DMS 273 treated with DMSO at 0.1 percent for 48 hours (cell line): Measurements from ENCODE around the gene ACAD9.

Experiments used
- DNase-seq: peaks from one replicate; lab custom pipeline; 2025; lab: John Stamatoyannopoulos, UW

The ACAD9 gene

DNA sequence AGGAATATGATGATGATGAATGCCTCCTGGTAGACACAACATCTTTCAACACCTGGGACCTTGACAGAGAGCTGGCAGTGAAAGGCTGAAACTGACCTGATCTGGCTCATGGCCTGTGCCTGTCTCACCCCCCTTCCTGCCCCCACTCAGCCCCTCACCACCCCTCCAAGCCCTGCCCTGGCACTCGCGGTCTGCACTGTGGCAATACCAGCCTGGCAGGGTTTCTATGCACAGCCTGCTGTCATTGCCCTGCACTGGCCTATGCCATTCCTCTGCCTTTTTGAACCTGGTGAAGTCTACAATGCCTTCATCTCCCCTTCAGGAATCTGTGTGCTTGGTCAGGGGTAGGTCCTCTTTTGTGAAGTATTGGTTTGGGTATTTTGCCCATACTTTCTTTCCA, 56.5 kb downstream of the ACAD9 start:
- no peak for DNase-seq

DNA sequence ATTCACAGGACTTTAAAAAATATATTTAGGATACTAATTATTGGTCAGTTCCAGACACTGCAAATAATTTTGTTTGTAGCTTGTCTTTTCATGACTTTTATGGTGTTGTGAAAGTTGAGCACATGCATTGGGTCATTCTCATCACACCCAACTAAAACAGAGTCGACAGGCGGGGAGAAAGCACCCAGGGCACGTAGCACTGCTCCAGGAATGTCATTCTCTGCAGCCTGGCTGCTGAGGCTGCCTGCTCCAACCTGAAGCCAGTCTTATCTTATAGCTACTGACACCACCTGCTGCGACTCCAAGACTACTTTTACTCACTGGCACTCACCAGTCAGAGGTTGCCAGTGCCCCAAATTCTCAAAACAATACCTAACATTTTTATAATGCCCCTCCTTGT, 56.9 kb downstream of the ACAD9 start:
- DNase-seq = no peak

DNA sequence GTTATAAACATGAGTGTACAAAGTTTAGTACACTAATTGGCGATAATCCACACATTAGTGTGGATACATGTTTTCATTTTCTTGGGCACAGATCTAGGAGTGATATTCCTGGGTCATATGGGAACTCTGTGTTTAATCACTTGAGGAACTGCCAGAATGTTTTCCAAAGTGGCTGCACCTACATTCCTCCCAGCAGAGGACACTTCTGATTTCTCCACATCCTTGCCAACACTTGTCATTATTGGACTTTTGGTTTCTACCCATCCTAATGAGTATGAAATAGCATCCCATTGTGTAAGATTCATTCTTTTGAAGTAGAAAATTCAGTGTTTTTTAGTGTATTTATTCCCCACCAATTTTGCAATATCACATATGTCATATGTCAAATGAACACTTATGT, 60.8 kb downstream of the ACAD9 start:
- DNase-seq = no peak

DNA sequence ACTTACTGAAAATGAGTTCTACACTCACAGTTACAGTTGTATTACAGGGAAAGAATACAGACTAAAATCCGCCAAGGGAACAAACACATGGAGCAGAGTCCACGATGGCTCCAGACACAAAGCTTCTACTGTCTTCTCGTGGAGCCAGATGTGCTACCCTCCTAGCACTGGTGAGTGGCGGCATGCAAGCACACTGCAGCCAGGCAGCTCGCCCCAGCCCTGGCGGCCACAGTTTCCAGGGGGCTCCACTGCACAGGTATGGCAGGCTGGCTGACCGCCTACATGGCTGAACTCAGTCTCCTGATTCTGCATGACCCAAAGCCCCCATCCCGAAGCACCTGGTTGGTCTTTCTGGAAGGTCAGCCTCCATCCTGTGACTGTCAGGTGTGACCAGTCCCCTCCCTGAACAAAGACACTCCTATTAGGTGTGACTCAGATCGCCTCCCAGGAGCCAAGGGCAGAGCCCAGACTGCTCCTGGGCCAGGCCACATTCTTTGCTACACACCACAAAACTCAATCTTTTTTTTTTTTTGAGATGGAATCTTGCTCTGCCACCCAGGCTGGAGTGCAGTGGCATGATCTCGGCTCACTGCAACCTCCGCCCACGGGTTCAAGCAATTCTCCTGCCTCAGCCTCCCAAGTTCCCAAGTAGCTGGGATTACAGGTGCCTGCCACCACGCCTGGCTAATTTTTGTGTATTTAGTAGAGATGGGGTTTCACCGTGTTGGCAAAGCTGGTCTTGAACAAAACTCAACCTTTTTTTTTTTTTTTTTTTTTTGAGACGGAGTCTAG, 62.9 kb downstream of the ACAD9 start:
- DNase-seq = no peak

DNA sequence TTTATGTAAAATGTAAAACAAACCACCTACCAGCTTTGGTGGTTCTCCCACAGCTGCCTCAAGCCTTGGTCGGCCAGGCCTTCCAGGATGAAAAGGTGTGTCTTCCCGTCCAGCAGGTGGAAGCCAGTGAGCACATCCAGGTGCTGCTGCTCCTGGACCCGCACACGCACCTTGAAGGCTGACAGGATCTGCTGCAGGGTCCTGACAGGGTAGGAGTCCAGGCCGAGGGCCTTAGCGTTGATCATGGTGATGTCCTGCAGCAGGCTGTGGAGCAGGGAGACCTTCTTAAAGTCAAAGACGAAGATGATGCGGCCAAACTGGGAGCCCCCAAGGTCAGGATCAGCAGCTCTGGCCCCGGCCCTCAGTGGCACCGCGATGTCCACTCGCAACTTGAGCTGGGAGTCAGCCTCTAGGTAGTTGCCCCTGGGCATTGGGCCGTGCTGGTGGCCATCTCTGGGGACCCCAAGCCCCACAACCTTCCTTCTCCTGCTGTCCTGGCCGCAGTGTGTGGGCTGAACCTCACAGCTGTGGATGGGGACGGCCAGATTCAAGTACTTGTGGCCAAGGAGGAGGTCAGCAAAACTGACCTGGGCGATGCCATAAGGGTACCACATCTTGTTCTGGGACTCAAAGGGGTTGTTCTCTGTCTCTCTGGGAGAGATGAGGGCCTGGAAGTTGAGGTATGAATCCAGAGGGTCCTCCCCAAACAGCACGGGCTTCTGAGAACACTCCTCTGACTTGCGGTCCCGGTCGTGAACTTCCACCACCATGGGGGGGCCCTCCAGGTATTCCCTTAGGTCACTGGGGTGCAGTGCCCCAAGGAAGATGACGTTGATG, 65.8 kb downstream of the ACAD9 start:
- DNase-seq = no peak

DNA sequence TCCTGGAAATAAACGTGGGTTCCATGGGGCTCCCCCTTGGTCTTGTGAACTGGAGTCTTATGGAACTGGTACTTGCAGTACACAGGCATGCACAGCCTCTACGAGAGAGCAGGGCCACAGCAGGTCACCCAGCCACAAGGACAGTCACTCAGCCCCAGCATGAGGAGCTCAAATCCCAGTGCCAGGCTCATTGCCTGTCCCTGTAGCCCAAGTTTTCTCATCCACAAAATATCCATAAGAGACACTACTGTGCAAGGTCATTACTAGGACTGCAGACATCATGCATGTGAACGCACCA, 66.4 kb downstream of the ACAD9 start:
- DNase-seq = no peak

DNA sequence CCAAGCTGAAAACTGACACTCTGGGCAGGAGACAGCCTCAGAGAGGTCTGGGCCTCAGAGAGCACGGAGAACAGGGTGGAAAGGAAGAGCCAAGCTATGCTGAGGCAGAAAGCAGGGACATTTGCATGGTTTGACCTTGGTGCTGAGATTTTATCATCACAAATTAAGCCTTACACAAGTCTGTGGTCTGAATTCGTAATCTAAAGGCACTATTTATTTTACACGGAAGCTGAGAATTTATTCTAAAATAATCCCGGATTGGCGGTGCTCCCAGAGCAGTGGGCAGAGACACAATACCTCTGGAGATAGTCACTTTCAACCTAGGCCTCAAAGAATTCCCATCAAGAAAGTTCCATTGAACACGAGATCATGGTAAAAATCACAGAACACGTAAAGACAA, 67.0 kb downstream of the ACAD9 start:
- DNase-seq = no peak

DNA sequence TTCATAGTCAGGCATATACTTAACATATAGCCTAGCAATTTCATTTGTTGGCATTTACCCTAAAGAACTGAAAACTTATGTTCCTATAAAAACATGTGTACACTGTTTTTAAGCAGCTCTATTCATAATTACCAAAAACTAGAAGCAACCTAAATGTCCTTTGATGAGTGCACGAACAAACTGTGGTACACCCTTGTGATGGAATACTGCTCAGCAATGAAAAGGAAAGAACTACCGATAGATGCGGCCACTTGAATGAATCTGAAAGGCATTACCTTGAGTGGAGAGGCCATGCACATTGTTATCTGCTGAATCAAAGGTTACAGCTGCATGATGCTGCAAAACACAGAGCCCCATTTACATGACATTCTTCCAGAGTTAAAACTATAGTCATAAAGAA, 69.7 kb downstream of the ACAD9 start:
- no peak for DNase-seq

DNA sequence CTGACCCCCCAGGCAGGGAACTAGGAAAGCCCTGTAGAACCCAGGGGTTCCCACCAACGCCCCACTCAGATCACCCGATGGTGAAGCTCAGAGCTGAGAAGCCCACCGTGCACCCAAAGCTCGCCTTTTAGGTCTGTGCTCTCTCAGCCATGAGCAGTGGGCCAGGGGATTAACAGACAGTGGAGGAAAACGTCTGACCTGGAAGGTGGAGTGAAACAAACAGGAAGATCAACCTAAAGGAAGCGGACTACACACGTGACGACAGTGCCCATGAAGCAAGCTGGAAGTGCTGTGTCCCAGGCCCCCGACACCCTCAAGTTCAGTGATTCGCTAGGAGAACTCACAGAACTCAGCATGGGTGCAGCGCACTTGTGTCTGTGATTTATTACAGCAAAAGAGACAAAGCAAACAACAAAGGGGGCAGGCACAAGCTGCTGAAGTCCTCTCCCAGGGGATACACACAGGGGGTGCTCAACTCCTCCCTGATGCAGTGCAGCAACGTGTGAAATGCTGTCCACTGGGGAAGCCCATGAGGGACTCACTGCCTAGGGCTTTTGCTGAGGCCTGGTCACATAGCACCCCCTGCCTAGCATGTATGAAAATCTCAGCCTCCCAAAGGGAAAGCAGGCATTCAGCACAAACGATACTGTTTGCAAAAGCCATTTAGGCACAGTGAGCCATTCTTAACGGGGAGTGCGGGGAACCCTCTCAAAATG, 71.0 kb downstream of the ACAD9 start:
- DNase-seq = no peak

DNA sequence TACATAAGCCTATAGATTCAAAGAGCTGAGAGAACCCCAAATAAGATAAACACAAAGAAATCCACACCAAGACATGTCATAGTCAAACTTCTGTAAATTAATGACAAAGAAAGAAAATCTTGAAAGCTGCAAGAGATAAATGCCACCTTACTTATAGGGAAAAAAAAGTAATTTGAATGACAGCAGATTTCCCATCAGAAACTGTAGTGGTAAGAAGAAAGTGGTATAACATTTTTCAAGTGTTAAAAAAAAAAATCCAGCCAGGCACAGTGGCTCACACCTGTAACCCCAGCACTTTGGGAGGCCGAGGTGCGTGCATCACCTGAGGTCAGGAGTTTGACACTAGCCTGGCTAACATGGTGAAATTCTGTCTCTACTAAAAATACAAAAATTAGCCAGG, 77.0 kb downstream of the ACAD9 start:
- DNase-seq = no peak
